GM12891 (cell line): ENCODE data around the gene CSNK1E.

Experiments
- POLR2A ChIP-seq: IDR thresholded peaks from 2 replicates; pipeline ENCODE4 v1.6.1; 2011; ENCODE audit warnings: low read depth, low read length, control low read depth
- POLR2AphosphoS5 ChIP-seq: IDR thresholded peaks from 2 replicates; pipeline ENCODE4 v1.6.1; 2011; ENCODE audit warnings: low read depth, low read length, control low read depth
- TAF1 ChIP-seq: IDR thresholded peaks from 2 replicates; pipeline ENCODE4 v1.6.1; 2011; ENCODE audit warnings: low read depth, low read length, control low read depth

DNA sequence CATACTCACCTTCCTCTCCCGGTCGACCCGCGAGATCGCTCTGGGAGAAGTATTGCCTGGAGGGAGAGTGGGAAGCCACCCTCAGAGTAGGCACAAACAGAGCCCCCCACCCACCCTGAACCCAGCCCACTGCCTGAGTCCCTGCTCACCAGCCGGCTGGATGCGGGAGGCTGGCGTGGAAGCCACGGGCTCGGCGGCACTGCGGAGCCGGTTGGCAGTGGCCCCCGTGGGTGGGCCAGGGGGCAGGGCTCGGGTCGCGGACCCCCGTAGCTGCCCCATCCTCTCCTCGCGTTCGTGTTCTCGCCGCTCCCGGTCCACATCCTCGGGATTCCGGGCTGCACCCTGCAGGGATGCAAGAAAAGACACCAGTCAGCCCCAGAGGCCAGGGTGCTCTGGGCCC is 23.0 kb downstream of the CSNK1E start:
- TF ChIP-seq POLR2A = no peak
- TF ChIP-seq TAF1 = no peak
- no peak for TF ChIP-seq POLR2AphosphoS5
